HL-60/S4 (cell line): ENCODE measurements around the gene OST4.
"Not testable (repeated sequence)": the region's sequence is repeated elsewhere in the genome, so short reads cannot be mapped to it uniquely, and the experiment has no call there.

Source experiments
- in situ Hi-C: fragments of 300-500 bp; cut with MboI; formaldehyde crosslinking; loops from 2 replicates; pipeline ENCODE4 v1.14.3; 2022; ENCODE audit warnings: low sequenced_read_pairs

OST4 gene

DNA sequence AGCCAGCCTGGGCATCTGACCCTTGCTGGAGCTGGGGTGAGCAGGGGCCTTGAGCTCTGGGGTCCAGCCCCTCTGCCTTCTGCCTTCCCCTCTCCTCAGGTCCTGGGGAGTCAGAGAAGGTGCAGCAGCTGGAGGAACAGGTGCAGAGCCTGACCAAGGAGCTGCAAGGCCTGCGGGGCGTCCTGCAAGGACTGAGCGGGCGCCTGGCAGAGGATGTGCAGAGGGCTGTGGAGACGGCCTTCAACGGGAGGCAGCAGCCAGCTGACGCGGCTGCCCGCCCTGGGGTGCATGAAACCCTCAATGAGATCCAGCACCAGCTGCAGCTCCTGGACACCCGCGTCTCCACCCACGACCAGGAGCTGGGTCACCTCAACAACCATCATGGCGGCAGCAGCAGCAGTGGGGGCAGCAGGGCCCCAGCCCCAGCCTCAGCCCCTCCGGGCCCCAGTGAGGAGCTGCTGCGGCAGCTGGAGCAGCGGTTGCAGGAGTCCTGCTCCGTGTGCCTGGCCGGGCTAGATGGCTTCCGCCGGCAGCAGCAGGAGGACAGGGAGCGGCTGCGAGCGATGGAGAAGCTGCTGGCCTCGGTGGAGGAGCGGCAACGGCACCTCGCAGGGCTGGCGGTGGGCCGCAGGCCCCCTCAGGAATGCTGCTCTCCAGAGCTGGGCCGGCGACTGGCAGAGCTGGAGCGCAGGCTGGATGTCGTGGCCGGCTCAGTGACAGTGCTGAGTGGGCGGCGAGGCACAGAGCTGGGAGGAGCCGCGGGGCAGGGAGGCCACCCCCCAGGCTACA is 10.7 kb upstream of the OST4 start:
- in situ Hi-C loops = loop anchor here (10.0 kb wide), 1 partner anchor 117 kb away; no protein-coding TSS in a partner anchor

DNA sequence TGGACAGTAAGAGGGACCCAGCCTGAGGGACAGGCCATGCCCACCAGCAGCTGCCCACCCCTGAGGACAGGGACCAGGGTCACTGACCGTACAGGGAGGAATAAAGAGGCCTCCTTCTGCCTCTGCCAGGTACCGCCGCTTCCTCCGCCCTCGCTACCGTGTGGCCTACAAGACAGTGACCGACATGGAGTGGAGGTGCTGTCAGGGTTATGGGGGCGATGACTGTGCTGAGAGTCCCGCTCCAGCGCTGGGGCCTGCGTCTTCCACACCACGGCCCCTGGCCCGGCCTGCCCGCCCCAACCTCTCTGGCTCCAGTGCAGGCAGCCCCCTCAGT is 9.1 kb upstream of the OST4 start:
- in situ Hi-C loops = loop anchor here (10.0 kb wide), 1 partner anchor 116 kb away; no protein-coding TSS in a partner anchor

DNA sequence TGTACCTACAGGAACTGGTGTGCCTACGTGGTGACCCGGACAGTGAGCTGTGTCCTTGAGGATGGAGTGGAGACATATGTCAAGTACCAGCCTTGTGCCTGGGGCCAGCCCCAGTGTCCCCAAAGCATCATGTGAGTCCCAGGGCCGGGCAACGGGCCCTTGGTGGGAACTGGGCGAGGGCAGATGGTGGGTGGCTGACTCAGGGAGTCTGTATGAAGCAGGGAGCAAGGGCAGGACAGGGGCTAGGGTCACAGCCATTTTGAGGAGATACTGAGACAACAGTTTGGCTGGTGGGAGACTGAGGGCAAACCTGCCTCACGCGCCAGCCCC is 8.7 kb upstream of the OST4 start:
- in situ Hi-C loops = loop anchor here (10.0 kb wide), 1 partner anchor 115 kb away; no protein-coding TSS in a partner anchor

DNA sequence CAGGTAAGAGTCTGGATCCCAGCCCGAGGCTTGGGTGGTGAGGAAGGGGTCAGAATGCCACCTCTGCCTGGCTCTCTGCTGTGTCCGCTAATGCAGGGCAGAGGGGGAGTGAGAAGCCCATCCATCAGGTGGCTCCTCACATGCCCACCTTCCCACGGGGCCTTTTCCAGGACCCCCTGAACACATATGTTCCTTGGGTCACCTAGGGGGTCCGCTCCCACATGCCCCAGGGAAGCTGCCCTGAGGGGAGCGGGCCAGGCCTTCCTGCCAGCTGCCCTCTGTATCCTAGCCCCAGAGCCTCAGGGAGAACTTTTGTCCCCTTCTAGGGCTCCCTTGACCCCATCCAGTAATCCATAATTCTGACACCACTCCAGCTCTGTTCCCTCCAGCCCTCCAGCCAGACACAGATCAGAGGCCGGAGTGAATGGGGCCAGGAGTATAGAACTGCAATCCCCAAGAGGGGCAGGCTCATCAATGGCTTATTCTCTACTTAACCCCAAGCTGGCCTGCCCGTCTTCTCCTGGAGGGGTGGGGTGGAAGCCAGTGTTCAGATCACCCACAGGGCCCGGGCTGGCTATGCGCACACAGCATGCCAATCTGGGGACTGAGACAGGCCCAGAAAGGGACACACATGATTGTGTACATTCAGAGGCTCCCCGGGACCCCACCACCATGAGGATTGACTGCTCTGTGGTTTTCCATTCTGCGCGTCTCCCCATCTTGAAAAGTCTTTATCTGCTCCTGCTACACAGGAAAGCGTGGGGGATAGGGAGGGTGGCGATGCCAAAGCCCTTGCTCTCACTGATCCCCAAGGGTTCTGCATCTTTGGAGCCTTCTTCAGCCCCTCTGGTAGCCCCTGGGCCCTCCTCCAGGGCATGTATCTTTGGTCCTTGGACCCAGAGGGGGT is 8.0 kb upstream of the OST4 start:
- in situ Hi-C loops = loop anchor here (10.0 kb wide), 1 partner anchor 115 kb away; no protein-coding TSS in a partner anchor

DNA sequence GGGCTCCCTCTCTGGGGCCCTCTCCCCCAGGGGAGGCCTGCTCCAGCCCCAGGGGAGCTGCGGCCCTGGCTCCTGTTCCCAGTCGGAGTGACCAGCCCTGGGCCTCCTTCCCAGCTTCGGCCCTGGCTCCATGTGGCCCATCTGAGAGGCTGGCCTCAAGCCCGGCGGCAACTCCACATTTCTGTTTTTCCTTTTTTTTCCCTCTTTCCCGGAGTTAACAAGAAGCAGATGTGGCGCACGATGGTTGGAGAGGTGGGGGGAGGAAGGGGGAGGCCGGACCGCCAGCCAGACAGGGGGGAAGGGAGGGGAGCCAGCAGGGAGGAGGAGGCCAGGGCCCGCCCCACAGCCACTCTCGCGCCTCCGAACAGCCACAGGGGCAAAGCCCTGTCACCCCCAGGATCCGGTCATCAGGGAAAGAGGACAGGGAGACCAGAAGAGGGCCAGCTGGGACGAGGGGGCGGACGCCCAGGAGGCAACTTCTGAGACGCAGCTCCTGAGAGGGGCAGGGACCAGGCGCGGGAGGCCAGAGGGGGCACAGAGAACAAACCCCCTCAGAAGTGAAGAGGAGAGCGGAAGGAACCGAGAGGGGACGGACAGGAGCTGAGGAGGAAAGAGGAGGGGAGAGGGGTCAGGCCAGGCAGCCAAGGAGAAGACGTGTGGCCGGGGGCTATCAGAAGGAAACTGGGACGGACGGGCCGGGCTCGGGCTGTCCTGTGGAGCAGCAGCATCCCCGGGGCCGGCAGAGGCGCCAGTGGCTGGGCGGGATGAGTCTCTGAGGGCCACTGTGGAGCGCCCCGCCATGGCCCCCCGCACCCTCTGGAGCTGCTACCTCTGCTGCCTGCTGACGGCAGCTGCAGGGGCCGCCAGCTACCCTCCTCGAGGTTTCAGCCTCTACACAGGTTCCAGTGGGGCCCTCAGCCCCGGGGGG is 7.1 kb upstream of the OST4 start, which contains the start of gene EMILIN1:
EMILIN1 (plus strand) TSS at position 349 of the 928 bp plus-strand sequence; CDS start at position 800, 451 bp downstream.
- in situ Hi-C loops = no loop called here

DNA sequence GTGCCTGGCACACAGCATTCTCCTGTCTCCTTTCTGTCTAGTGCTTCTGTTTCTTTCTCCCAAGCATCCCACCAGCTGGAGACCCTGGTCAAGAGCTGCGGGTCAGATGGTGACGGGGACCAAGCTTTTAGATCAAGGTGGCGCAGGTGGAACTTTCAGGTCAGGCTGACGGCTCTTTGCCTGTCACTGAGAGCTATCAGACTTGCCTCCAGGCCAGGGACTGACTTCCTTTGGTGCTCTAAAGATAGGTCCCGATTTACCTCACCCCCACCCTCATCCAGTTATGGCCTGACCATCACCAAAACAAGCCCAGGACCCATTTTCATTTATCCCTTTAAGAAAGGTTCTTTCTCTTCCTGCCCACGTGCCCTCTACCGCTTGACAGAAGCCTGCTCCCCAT is 5.8 kb upstream of the OST4 start:
- in situ Hi-C loops = no loop called here

DNA sequence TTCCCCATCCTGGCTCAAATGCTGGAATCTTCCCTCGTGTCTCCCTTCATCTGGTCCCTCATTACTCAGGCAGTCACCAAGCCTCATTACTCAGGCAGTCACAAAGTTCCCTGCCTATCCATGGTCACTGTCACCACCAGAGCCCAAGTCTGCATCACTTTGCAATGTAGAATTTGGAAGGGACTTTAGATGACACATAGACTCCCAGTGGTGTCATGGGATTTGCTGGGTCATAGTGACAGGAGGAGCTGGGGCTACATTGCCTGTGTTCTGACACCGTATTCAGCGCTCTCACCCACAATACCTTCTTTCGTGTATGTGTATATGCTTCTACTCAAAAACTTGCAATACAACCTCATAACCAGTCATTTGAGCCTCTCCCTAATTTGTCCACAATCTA is 4.9 kb upstream of the OST4 start:
- in situ Hi-C loops = no loop called here

DNA sequence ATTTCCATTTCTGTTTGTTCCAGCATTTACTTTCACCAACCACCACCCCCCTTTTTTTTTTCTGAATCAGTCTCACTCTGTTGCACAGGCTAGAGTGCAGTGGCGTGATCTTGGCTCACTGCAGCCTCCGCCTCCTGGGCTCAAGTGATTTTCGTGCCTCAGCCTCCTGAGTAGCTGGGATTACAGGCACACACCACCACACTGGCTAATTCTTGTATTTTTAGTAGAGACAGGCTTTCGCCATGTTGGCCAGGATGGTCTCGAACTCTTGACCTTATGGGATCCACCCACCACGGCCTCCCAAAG is 4.1 kb upstream of the OST4 start:
- in situ Hi-C loops = not testable (repeated sequence)

DNA sequence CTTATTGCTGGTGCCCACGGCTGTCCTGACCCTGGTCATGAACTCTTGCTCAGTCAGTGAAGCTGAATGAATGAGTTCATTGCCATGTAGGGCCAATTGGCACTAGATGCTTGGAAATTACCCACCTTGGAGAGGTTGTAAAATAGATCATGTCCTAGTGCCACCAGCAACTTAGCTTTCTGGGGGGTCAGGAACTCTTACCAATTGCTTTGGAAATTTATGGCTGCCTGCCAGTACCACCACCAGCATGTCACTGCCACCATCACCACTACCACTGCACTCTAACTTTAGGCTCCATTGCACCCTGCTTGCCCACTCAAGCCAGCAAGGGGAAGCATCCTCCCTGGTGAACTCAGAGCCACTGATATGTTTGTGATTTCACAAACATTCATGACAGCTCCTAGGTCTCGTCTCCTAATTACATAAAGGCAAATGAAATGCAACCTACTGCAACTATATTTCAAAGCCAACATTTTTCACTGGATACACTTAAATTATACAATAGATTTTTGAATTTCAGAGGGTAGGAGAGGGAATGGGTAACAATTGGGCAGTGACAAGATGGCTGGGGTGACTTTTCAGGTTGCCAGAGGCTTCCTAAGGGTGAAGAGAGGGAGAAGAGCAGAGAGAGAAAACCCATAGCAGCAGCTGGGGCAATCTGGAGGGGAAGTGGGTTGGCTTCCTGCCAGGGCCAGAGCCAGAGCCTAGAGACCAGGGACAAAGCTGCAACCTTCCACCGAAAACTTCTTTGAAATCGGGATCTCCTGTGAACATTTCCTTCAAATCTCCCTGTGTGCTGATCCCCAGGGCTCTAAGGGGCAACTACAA is 3.5 kb upstream of the OST4 start:
- in situ Hi-C loops = no loop called here

DNA sequence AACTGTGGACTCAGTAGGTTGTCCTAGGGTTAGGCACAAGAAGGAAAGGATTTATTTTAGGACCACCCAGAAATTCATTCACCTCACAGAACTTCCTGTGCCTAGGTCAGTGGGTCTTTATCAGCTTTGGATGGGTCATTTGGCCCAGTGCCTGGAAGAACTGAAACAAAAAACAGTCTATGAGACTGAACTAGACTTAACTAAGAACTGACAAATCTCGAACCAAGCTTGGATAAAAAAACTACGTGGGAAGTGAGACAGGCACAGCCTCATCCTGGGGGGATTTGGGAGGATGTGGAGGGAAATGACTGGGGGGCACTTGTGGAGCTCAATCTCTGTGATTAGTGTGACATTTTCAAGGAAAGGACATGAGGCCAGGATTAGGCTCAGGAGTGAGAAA is 2.3 kb upstream of the OST4 start:
- in situ Hi-C loops = no loop called here

DNA sequence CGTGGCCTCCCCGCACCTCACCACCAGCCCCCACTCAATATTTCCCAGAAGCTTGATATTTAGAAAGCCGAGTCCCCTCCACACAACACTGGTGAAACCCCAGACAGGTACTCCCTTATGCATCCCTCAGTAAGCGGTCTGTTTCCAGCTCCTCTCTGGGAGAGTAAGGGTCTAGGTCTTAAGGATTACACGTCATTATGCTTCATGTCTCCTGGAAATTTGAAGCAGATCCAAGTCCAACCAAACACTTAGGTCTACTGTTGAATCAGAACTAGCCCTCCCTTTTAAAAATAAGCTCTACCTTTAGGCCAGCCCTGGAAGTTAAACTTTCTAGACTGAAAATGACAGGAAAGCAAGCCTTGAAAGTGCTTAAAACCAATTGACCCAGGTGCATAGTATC is 1.5 kb upstream of the OST4 start:
- in situ Hi-C loops = no loop called here

DNA sequence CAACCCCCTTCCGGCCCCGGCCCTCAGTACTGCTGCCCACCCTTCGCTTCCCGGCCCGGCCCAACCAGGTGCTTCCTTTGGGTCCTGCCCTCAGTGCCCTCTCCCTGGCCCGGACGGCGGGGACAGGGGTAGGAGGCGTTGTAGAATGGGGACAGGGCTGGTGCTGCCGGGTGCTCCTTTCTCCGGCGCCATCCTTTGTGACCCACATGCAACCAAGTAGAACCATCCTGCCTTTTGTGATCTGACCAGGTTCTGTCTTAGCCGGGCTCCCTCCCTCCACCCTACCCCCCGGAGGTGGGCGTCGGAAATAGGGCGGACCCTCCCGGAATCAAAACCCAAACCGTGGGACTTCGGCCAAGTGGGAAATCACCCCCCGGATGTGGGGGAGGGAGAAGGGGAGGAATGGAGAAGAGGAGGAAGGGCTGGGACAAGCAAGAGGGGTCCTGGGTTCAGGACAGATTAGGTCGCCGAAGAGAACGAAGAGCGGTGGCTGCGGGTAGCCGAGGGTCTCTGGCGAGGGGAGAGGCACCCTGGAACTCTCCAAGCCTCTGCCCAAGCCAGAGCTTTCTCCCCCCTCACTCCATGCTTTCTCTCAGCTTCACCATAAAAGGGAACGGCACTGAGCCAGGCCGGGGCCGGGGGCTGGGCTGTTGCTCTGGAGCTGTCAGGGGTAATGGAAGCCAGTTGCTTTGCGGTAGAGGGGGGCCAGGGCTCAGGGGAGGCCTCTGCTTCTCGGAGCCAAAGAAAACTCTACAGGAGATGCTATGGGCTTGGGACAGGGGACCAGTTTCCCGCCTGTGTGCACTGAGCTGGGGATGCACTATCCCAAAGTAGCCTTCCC is 756 bp upstream of the OST4 start:
- in situ Hi-C loops = no loop called here

DNA sequence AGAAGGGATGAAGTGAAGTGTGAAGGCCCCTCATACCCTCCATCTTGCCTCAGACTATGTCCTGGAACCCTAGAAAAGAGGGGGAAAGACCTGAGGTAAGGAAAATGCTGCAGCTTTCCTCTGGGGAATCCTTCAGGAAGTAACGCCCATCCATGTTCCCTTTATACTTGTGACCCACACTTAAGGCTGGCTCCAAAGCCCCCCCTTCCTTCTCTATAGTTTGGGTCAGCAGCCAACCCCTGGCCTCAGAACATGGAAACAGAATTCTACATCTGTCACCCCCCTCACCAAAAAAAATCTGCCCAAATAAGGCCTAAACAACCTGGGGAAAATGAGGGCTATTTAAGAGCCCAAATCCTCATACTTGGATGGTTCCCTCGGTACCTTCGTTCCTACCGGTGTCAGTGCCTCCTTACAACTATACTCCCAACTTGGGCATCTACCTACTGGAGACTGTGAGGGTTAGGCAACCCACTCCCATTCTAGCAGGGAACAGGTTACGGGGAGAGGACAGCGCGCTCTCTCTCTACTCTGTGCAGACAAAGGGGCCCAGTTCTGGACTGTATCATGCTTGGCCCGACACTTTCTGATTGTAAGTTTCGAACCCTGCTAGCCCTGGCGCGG is 689 bp downstream of the OST4 start:
- in situ Hi-C loops = no loop called here

DNA sequence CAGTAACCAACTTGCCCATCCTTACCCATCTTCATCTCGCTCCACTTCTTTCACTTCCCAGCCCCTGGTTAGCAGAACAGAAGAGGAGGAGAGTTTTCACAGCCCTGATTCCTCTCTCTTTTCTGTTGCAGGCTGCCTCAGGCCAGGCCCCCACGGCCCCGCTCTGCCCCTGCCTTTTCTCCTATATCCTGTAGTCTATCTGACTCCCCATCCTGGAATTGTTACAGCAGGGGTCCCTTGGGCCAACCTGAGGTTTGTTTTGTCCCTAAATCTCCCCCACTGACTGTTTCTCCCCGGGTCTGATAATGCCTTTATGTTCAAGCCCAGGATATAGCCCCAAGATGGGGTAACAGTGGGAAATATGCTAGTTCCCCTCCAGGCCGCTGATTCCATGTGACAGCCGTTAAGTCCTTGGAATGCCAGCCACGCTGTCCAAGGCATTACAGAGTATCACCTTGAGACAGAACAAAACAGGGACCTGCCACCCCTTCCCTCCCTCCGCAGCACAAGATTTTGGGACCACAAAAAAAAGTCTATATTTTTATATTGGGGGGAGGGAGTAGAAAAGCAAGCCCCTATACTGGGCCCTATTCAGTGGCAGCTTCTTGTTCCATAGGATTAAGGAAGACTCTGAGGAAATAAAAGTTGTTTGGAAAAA is 1.4 kb downstream of the OST4 start:
- in situ Hi-C loops = no loop called here

DNA sequence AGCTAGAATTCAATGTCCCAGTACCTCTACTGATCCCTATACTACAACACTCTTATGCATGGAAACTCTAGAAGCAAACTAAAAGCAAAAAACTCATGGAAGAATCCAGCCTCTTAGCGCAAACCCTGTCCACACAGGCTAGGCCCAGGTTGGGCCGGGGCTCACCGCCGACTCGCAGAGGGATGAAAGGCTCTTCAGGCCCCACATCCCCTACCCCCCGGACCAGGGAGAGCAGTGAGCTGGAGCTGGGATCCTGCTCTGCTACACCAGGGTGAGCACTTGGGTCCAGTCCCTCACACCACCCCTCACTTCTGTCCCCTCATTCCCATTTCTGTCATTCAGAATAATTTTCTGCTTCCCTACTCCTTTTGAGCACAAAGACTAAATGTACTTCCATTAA is 2.0 kb downstream of the OST4 start:
- in situ Hi-C loops = no loop called here

DNA sequence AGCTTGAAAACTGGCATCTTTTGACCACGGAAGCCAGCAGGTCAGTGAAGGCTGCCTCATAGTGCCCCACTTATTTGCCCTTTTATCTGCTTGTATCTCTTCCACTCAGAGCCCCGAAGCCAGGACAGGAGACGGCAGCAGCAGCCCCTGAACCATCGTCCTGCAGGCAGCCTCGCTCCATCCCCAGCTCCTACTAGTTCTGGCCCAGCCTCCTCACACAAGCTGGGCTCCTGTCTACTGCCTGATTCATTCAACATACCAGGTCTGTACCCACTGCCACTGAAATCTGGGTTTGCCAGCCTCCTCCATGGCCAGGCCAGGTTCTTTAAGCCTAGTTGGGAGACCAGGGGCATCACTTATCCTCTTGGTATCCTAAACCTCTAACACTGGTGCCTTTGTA is 4.1 kb downstream of the OST4 start:
- in situ Hi-C loops = no loop called here

DNA sequence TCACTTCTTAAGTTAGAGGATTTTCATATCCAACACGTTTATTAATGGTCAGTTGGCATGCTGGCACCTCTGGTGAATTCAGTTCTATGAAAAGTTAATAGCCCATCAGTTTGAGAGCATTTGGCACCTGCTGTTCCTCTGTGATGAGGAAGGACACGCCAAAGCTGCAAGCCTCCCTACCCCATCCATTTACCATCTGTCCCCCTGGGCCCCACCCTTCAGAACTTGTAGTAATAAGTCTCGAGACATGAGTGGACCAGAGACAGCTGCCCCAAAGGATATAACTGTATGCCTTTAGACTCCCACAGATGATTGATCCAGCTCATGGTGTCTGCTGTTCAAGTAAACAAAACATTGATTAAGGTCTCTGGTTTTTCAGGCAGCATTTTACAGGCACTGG is 6.3 kb downstream of the OST4 start:
- in situ Hi-C loops = no loop called here

DNA sequence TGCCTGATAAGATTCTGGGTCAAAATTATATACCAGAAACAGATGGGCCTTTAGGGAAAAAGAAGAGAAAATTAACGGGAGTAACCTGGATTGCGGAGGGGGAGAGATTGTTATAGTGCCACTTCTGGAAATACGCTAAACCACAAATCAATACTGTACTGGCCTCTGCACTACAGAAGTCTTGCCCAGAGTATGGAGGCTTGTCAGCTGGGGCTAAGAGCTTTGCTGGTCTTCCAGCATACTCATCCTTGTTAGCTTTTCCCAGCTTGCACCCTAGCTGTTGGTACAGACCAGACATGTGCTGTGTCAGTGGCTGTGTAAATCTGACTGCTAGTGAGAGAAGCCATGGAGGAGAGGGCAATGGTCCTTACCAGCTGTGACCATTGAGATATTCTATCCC is 11.1 kb downstream of the OST4 start:
- in situ Hi-C loops = no loop called here
